Measurements from ENCODE around the gene KLF3. TPM values are rescaled to one million over a fixed set of nuclear protein-coding genes. Genes with fewer than 3 reads are reported as not detected.
"Not testable (repeated sequence)": the region's sequence is repeated elsewhere in the genome, so short reads cannot be mapped to it uniquely, and the experiment has no call there.

The KLF3 gene
- polyA plus RNA-seq, 1 experiment: 11.4 TPM

DNA sequence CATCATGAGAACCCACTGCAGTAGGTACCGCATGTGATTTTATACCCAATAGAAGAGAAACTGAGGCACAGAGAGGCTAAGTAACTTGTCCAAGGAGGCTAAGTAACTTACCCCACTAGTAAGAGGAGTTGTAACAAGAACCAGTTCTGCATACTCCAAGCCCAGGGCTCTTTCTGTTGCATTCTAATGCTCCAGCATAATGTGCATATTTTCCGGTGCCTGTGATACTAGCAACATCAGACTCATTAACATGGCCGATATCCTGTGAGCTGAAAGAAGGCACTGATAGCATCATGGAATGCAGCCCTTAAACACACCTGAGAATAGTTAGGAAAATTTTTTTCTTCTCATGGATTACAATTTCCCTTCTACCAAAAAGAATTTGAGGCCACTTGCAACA is 39.7 kb upstream of the KLF3 start:
- POLR2A ChIA-PET: no interaction called here
- DNase-seq (ENCODE audit: low read depth): no peak
- H3K36me3 ChIP-seq (ENCODE audit: control insufficient read depth, insufficient read depth, low read length): no peaks in the 10 kb centered on the region
- TF ChIP-seq, protein P1, sequence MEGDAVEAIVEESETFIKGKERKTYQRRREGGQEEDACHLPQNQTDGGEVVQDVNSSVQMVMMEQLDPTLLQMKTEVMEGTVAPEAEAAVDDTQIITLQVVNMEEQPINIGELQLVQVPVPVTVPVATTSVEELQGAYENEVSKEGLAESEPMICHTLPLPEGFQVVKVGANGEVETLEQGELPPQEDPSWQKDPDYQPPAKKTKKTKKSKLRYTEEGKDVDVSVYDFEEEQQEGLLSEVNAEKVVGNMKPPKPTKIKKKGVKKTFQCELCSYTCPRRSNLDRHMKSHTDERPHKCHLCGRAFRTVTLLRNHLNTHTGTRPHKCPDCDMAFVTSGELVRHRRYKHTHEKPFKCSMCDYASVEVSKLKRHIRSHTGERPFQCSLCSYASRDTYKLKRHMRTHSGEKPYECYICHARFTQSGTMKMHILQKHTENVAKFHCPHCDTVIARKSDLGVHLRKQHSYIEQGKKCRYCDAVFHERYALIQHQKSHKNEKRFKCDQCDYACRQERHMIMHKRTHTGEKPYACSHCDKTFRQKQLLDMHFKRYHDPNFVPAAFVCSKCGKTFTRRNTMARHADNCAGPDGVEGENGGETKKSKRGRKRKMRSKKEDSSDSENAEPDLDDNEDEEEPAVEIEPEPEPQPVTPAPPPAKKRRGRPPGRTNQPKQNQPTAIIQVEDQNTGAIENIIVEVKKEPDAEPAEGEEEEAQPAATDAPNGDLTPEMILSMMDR (IDR thresholded peaks at IDR 0.05; ENCODE audit: insufficient read depth, low read depth, low read length): no peak
- CTCF ChIA-PET: no interaction called here
- no peak overlapping the region for H3K4me3 ChIP-seq (ENCODE audit: low read depth, low read length)
- no peaks in the 10 kb centered on the region for H3K27me3 ChIP-seq (ENCODE audit: control insufficient read depth, insufficient read depth, low read length)

DNA sequence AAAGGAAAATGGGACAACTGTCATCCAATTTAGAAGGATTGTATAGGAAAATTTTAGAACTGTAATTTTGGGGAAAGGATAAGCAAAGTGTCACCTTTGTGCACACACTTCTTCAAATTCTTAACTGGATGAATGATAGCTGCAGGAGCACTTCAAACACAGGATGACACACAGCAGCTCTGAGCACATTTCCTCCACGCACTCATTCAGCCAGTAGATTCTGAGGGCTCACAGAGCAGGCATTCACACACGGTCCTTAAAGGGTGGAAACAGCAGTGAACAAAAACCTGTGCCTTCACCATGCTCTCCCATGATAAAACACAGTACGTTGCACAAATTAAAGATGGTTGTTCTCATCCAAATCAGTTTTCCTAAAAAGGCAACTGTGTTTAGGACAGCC is 38.5 kb upstream of the KLF3 start:
- Histone ChIP-seq H3K4me3 (ENCODE audit: low read depth, low read length) (no peak overlapping the region), H3K36me3 (ENCODE audit: control insufficient read depth, insufficient read depth, low read length) (no peaks in the 10 kb centered on the region), H3K27me3 (ENCODE audit: control insufficient read depth, insufficient read depth, low read length) (no peaks in the 10 kb centered on the region)
- POLR2A ChIA-PET: no interaction called here
- TF ChIP-seq, protein P1 (IDR thresholded peaks at IDR 0.05; ENCODE audit: insufficient read depth, low read depth, low read length): no peak
- DNase-seq (ENCODE audit: low read depth): no peak
- CTCF ChIA-PET: interaction anchor here (1.5 kb wide), 1 partner anchor 15 kb away, joined by 4 read pairs; no protein-coding TSS in a partner anchor

DNA sequence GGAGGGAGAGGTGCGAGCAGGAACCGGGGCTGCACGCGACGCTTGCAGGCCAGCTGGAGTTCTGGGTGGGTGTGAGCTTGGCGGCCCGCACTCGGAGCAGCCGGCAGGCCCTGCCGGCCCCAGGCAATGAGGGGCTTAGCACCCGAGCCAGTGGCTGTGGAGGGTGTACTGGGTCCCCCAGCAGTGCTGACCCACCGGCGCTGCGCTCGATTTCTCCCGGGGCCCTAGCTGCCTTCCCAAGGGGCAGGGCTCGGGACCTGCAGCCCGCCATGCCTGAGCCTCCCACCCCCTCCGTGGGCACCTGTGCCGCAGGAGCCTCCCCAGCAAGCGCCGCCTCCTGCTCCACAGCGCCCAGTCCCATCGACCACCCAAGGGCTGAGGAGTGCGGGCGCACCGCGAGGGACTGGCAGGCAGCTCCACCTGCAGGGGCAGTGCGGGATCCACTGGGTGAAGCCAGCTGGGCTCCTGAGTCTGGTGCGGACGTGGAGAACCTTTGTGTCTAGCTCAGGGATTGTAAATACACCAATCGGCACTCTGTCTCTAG is 37.0 kb upstream of the KLF3 start:
- POLR2A ChIA-PET: not testable (repeated sequence)

DNA sequence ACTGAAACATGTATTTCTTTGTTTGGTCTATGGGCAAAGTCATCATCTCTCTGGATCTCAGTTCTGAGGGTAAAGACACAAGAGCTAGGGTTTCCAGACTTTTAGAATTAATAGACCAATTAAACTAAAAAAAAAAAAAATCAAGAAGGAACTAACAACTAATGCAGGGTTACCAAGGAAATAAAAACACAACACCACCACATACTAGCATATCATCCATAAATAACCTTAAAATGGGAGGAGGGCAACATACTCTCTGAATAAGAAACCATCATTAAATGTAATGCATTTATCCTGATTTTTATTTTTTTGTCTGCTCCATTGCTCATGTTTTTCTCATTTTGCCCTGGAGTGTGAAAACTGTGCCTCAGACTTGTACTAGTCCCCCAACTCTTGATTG is 33.5 kb upstream of the KLF3 start:
- DNase-seq (ENCODE audit: low read depth): no peak
- Histone ChIP-seq H3K4me3 (ENCODE audit: low read depth, low read length) (no peak overlapping the region), H3K27me3 (ENCODE audit: control insufficient read depth, insufficient read depth, low read length) (no peaks in the 10 kb centered on the region), H3K36me3 (ENCODE audit: control insufficient read depth, insufficient read depth, low read length) (no peaks in the 10 kb centered on the region)
- ChIA-PET POLR2A (no interaction called here), CTCF (no interaction called here)
- TF ChIP-seq, protein P1 (IDR thresholded peaks at IDR 0.05; ENCODE audit: insufficient read depth, low read depth, low read length): no peak

More for the DNA sequence above, 37.0 kb upstream of the KLF3 start:
- H3K36me3 ChIP-seq (ENCODE audit: control insufficient read depth, insufficient read depth, low read length); H3K27me3 ChIP-seq (ENCODE audit: control insufficient read depth, insufficient read depth, low read length); H3K4me3 ChIP-seq (ENCODE audit: low read depth, low read length); DNase-seq (ENCODE audit: low read depth): not testable (repeated sequence)
- CTCF ChIA-PET: interaction anchor here (1.2 kb wide), 1 partner anchor 562 kb away, joined by 3 read pairs; no protein-coding TSS in a partner anchor

DNA sequence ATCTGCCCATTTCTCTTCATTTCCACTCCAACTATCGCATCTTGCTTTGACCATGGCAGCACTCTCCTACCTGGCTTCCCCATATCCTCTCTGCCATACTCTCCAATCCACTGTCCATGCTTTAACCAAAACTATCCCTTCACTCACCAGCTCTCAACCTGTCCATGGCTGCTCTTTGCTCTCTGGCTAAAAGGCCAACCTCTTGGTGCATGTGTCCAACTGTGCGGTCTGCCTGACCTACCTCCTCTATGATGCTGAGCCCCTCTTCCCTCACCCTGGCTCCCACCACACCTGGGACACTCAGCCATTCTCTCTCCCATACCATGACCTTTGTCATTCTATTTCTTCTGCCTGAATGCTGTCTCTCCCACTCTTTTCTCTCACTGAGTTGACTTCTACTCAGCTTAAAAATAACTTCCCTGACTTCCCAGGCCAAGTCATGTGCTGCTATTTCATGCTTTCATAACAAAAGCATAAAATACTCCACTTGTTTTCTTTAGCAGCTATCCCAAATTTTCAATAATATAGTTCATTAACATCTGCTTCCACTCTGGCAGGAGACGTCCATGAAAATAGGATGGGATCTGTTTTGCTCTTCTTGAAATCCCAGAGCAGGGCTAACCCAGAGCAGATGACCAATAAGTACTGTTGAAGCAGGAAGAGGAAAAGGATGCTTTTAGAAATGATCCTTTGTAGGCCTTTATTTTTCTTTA is 29.8 kb upstream of the KLF3 start:
- H3K27me3 ChIP-seq (ENCODE audit: control insufficient read depth, insufficient read depth, low read length): 0 out of 2 replicates have a peak, but pooled peaks cover 2% of the 10 kb centered on the region
- POLR2A ChIA-PET: no interaction called here
- no peaks in the 10 kb centered on the region for H3K36me3 ChIP-seq (ENCODE audit: control insufficient read depth, insufficient read depth, low read length)
- DNase-seq (ENCODE audit: low read depth): no peak
- CTCF ChIA-PET: no interaction called here
- TF ChIP-seq, protein P1 (IDR thresholded peaks at IDR 0.05; ENCODE audit: insufficient read depth, low read depth, low read length): no peak
- no peak overlapping the region for H3K4me3 ChIP-seq (ENCODE audit: low read depth, low read length)
